Erythroblast (primary cell): ENCODE measurements around the gene NAT8.
"Not testable (repeated sequence)": the region's sequence is repeated elsewhere in the genome, so short reads cannot be mapped to it uniquely, and the experiment has no call there.

Experiments used
- DNase-seq, 2 experiments: peaks; one replicate each; lab custom pipeline; 2025; lab: John Stamatoyannopoulos, UW
- GATA1 ChIP-seq: IDR thresholded peaks from 2 replicates; pipeline ENCODE4 v1.6.1; 2011; ENCODE audit warnings: low read depth, mild to moderate bottlenecking, control low read depth, low read length, moderate library complexity
- POLR2A ChIP-seq: IDR thresholded peaks from 2 replicates; pipeline ENCODE4 v1.6.1; 2011; ENCODE audit warnings: mild to moderate bottlenecking, low read length

NAT8 gene

DNA sequence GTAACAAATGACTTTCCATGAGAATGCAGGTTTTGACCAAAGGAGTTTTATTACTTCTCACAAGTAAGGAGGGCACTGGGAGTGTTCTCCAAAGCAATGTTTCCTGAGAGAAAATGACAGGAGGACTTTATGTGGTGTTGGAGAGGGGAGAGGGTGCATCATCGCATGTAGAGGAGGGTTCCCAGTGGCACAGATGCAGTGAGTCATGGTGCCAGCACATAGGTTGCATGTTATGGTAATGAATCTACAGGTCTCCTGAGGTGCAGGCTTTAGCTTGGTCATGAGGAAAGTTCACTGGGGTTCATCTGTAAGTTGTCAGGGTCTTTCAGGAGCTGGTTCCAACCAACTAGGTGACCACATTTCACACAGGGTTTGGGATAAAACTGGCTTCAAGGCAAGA, 30.4 kb downstream of the NAT8 start:
- DNase-seq, result no peak
- TF ChIP-seq POLR2A (no peak), GATA1 (no peak)

DNA sequence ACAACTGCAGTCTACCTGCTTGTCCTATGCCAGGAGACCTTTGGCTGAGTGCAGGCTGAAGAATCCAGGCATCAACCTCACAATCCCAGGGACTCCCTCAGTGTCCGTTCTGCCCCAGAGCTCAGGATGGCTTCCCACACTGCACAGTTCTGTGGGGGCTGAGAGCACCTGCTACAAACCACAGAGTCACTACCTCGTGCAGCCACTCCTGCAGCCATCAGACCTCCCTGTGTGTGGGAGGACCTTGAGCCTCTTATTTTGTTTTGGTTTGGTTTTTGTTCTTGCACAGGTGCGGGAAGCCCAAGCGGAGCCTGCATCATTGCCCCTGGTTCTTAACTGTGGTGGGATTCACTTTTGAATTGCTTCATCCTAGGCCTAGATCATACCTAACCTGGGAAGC, 31.0 kb downstream of the NAT8 start:
- no peak for DNase-seq
- TF ChIP-seq GATA1 (no peak), POLR2A (no peak)

DNA sequence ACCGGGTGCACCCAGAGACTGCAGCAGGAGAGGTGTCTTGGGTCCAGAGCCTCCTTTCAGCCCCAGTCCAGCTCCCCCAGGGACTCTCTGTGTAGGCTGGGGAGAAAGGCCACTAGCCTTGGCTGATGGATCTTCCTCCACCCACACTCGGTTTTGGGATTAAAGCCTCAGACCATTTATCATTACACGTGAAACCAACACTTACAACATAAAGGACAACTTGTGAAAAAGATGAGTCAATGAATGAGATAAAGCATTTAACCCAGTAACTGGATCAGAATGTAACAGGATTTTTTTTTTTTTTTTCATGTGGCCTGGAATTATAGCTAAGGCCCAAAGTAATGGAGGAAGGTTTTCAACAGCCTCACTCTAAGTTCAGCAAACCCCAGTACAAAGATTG, 32.1 kb downstream of the NAT8 start:
- no peak for TF ChIP-seq GATA1
- DNase-seq, result no peak

DNA sequence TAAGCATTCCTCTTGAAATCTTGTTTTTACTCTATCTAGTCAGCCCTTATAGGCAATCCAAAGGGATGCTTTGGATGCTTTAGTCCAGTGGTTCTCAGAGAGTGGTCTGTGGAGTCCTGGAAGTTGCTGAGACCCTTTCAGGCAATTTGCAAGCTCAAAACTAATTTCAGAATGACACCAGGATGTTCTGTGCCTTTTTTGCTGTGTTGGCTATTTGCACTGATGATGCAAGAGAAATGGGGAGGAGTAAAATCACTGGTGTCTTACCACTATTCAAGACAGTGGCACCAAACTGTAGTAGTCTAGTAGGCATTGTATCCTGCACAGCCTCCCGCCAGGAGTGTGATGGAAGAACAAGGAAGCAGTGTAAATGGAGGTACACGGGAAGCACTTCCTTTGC, 37.6 kb downstream of the NAT8 start:
- DNase-seq, result not testable (repeated sequence)

DNA sequence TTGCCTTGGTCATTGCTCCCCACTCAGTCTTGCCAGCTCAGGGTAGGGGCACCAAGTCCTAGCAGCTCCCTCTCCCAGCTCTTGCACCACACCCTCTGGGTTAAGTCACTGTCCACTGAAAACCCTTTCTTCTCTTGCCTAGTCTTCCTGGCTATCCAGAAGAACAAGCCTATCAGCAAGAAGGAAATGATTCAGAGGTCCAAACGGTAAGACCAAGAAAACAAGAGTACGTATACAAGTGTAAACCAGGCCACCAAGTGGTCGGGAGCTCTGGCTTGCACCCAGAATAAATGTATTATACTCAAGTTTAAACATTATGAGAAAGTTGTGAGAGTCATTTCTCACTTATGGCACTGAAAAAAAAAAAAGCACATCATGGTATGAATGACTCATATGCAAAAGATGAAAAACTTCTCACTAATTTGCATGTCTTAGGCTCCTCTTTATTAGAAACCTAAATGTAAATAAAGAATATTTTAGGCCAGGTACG, 39.1 kb downstream of the NAT8 start:
- DNase-seq, result not testable (repeated sequence)

DNA sequence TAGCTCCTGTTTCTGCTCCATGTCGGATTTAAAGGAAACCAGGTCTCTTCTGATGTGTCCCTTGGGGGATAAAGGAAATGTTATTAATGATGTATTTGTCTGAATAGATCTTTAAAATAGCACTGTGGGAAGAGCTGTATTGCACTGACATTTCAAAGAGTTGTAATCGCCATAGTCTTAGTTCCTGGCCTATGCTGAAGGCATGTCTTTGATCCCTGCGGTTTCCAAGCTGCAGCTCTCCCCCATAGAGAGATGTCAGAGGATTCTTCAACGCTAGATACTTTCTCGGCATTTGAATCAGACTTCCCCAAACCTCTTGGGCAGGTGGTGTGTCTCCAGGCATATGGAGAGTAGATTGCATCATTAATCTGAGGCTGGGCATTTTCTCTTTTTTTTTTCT, 40.4 kb downstream of the NAT8 start:
- DNase-seq, result no peak
- TF ChIP-seq GATA1 (no peak), POLR2A (no peak)

DNA sequence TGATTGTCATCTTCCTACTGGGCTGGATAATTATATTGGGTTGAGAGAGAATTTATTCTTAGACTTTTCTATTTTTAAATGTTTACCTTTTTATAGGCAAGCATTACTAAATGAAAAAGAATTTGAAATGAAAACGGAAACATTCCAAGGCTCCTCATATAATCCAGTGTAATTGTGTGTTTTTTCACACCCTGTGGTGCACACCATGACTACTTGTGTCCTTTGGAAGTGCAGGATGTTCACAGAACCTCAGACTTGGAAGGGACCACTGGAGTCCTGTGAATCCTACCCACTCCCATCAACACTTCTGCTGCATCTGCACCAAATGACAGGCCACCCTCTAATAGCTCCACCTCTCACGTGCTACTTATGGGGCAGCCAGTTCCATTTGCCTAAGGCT, 48.0 kb downstream of the NAT8 start:
- DNase-seq, result no peak
- no peak for TF ChIP-seq POLR2A
- no peak for TF ChIP-seq GATA1

DNA sequence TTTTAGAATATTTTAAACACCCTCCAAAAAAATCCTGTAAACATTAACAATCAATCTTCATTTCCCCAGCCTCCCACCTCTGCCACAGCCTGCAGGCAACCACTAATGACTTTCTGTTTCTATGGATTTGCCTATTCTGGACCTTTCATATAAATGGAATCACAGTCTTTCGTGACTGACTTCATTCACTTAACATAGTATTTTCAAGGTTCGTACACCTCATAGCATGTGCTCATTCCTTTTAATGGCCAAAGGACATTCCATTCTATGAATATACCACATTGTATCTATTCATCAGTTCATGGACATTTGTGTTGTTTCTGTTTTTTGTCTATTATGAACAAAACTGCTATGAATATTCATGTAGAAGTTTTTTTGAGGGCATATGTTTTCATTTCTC, 48.5 kb downstream of the NAT8 start:
- no peak for DNase-seq
- no peak for TF ChIP-seq POLR2A
- no peak for TF ChIP-seq GATA1
